Left ventricle myocardium inferior (tissue), 1 donor: ENCODE data around the gene HYAL2. TPM values are rescaled to one million over a fixed set of nuclear protein-coding genes. Genes with fewer than 3 reads are reported as not detected.

Experiments
- DNase-seq: peaks from one replicate; pipeline ENCODE4 v3.0.0-alpha.2; 2020
- H3K27ac ChIP-seq: fragments of 200-600 bp; replicated peaks from 2 replicates; pipeline ENCODE4 v1.8.0; 2021
- H3K27me3 ChIP-seq: fragments of 200-600 bp; 2 replicates; pipeline ENCODE4 v1.8.0; 2021; ENCODE audit warnings: low read depth
- H3K36me3 ChIP-seq: fragments of 200-600 bp; 2 replicates; pipeline ENCODE4 v1.8.0; 2021
- H3K4me1 ChIP-seq: fragments of 200-600 bp; 2 replicates; pipeline ENCODE4 v1.8.0; 2021
- H3K4me3 ChIP-seq: fragments of 200-600 bp; 2 replicates; pipeline ENCODE4 v1.8.0; 2021; ENCODE audit warnings: mild to moderate bottlenecking, moderate library complexity
- H3K9me3 ChIP-seq: fragments of 200-600 bp; replicated peaks from 2 replicates; pipeline ENCODE4 v1.8.0; 2021
- CTCF ChIP-seq: fragments of 200-600 bp; IDR thresholded peaks from 2 replicates; pipeline ENCODE4 v1.8.0; 2021; ENCODE audit warnings: antibody characterized with exemption, mild to moderate bottlenecking, borderline replicate concordance
- intact Hi-C: fragments of 100-400 bp; cut with micrococcal nuclease; formaldehyde crosslinking; loops from one replicate; pipeline ENCODE4 v1.11.0; 2022
- total RNA-seq: library from RNA; stranded (reverse); fragmentation: NEBNext Ultra II Directional; extraction: Animal tissue kit (Norgen Biotek cat#: 25700); gene quantifications from one replicate; pipeline ENCODE4 v1.2.1, GENCODE V29; 2021
- donor health status: DM: no; HTN: yes; CAD: no; lungs with severe emphysema.

The HYAL2 gene
- total RNA-seq, 1 donor from 2014 or later = 38.9 TPM

DNA sequence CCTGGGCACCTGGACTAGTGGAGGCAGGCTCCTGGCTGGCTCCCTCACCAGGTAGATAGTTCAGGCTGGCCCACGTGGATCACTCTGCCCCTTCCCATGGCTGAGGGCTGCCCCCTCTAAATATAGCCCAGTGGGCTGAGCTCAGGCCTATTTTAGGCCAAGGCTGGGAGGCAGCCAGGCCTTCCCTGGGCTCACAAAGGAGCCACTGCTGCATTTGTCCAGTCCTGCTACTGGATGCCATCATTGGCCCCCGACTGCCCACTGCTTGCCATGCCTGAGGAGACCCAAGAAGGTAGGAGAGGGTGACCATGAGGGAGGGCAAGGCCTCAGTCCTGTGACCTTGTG is 43.7 kb downstream of the HYAL2 start, which contains the start of gene LSMEM2:
Gene LSMEM2, plus strand, starts transcription at position 208 of the 345 bp plus-strand sequence. Its CDS starts 27 bp downstream, at position 235.
- Histone ChIP-seq H3K4me3 (peak within 1 kb of the TSS; percentile 62), H3K27ac (peak within 1 kb of the TSS; percentile 89), H3K27me3 (peaks cover 26% of the 10 kb centered on the region), H3K4me1 (peaks cover 50% of the 10 kb centered on the region), H3K9me3 (no peaks in the 10 kb centered on the region), H3K36me3 (no peaks in the 10 kb centered on the region)
- no peak for TF ChIP-seq CTCF
- intact Hi-C loops = loop anchor here (10.0 kb wide), 1 partner anchor 84 kb away; the partner anchor contains the start of gene GNAT1
- peak; percentile 66 for DNase-seq

DNA sequence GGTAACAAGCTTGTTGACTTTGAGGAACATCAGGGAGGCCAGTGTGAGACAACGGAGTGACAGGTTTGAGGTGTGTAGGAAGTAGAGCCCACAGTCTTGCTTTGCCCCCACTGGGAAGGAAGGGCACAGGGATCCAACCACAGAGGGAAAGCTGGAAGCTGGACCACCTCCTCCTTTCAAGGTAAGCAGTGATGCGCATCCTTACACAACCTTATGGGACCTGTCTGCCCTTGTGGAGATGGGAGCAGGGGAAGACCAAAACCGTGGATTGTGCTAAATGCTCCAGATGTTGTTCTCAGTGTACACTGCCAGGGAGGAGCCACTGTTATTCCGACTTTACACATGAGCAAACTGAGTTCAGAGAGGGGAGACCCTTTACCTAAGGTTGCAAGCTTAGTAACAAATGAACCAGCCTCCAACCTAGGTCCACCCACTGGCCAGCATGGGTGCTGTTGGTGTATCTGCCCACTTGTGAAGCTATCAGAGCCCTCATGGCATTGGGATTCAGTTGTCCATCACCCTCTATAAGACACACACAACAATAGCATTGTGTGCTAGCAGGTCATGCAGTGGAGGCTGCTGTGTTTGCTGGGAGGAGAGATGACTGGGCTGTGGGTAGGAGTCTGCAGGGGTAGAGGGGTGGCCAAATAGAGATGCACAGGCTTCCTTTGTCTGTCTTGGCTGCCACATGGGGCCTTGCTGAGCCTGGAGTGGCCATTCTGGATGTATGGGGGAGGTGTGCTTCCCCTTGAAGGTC is 44.2 kb downstream of the HYAL2 start:
- intact Hi-C loops = loop anchor here (10.0 kb wide), 1 partner anchor 84 kb away; the partner anchor contains the start of gene GNAT1
- peak overlapping the region; percentile 89 for H3K27ac ChIP-seq
- no peaks in the 10 kb centered on the region for H3K36me3 ChIP-seq
- peaks cover 31% of the 10 kb centered on the region for H3K27me3 ChIP-seq
- TF ChIP-seq CTCF = no peak
- H3K4me3 ChIP-seq = no peak overlapping the region
- DNase-seq = no peak
- peaks cover 56% of the 10 kb centered on the region for H3K4me1 ChIP-seq
- no peaks in the 10 kb centered on the region for H3K9me3 ChIP-seq

DNA sequence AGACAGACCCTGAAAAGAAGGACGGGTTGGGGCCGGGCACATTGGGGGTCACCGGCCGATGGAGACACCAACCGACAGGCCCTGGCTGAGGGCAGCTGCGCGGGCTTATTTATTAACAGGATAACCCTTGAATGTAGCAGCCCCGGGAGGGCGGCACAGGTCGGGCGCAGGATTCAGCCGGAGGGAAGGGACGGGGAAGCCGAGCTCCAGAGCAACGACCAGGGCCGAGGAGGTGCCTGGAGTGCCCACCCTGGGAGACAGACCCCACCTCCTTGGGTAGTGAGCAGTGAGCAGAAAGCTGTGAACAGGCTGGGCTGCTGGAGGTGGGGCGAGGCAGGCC is 45.8 kb downstream of the HYAL2 start:
- peaks cover 65% of the 10 kb centered on the region for H3K4me1 ChIP-seq
- H3K27me3 ChIP-seq = peaks cover 31% of the 10 kb centered on the region
- intact Hi-C loops = loop anchor here (10.0 kb wide), 1 partner anchor 82 kb away; the partner anchor contains the start of gene GNAT1
- DNase-seq = no peak
- no peak overlapping the region for H3K27ac ChIP-seq
- no peak for TF ChIP-seq CTCF
- H3K9me3 ChIP-seq = no peaks in the 10 kb centered on the region
- no peaks in the 10 kb centered on the region for H3K36me3 ChIP-seq
- H3K4me3 ChIP-seq = no peak overlapping the region

DNA sequence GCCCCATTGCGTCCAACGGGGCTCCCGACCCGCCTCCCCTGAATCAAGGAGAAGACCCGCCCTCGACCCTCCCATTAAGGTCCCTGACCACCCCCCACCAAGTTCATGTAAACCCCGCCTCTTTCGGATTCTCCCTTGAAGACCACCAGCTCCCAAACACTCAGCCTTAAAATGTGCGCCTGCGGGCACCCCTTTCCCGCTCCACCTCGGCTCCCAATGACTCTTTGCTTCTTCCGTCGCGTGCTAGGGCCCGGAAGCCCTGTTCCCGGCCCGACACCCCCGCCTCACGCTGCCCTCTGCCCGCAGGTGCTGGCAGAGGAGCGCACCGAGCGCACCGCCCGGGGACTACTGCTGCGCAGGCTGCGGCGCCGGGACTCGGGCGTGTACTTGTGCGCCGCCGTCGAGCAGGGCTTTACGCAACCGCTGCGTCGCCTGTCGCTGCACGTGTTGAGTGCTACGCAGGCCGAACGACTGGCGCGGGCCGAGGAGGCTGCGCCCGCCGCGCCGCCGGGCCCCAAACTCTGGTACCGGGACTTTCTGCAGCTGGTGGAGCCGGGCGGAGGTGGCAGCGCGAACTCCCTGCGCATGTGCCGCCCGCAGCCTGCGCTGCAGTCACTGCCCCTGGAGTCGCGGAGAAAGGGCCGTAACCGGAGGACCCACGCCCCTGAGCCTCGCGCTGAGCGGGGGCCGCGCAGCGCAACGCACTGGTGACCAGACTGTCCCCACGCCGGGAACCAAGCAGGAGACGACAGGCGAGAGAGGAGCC is 46.4 kb downstream of the HYAL2 start:
- no peak for DNase-seq
- Histone ChIP-seq H3K4me3 (no peak overlapping the region), H3K9me3 (no peaks in the 10 kb centered on the region), H3K36me3 (no peaks in the 10 kb centered on the region), H3K27ac (no peak overlapping the region), H3K4me1 (peaks cover 65% of the 10 kb centered on the region), H3K27me3 (peaks cover 31% of the 10 kb centered on the region)
- no peak for TF ChIP-seq CTCF
- intact Hi-C loops = loop anchor here (10.0 kb wide), 1 partner anchor 81 kb away; the partner anchor contains the start of gene GNAT1

DNA sequence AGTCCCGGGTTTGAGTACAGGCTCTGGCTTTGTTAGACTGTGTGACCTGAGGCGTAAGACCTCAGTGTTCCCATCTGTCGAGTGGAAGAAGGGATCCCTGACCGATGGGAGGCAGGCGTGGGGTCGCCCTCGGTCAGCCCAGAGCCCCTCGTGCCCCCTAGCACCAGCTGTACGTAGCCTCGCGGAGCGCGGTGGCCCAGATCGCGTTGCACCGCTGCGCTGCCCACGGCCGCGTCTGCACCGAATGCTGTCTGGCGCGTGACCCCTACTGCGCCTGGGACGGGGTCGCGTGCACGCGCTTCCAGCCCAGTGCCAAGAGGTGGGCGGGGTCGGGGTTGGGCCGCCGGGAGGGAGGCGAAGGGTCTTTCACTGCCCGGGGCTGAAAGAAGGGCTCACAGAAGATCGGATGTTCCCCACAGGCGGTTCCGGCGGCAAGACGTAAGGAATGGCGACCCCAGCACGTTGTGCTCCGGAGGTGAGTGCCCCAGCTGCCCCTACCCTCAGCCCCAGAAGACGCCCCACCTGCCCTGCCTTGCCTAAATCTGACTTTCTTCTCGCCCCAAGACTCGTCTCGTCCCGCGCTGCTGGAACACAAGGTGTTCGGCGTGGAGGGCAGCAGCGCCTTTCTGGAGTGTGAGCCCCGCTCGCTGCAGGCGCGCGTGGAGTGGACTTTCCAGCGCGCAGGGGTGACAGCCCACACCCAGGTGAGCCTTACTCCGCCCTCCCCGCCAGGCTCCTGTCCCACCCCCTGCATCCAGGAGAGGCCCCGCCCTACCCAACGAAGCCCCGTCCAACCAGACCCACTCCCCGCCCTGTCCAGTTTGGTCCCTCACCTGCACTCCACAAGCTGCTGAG is 47.2 kb downstream of the HYAL2 start:
- no peak overlapping the region for H3K27ac ChIP-seq
- H3K9me3 ChIP-seq = no peaks in the 10 kb centered on the region
- peaks cover 31% of the 10 kb centered on the region for H3K27me3 ChIP-seq
- no peak for DNase-seq
- intact Hi-C loops = loop anchor here (10.0 kb wide), 1 partner anchor 81 kb away; the partner anchor contains the start of gene GNAT1
- H3K36me3 ChIP-seq = no peaks in the 10 kb centered on the region
- TF ChIP-seq CTCF = no peak
- H3K4me3 ChIP-seq = no peak overlapping the region
- peaks cover 59% of the 10 kb centered on the region for H3K4me1 ChIP-seq
